Measurements from ENCODE around the gene ITGA3.

GRCh38 chr17:50021681-50022370 lies 34.1 kb upstream of the ITGA3 start:
- no peak for TF ChIP-seq CTCF (IDR thresholded peaks at IDR 0.05)
- no peak for TF ChIP-seq POLR2A (IDR thresholded peaks at IDR 0.05)
- no peak for TF ChIP-seq EP300 (IDR thresholded peaks at IDR 0.05)
- TF ChIP-seq POLR2AphosphoS5 (IDR thresholded peaks at IDR 0.05): no peak

Measured in upper lobe of left lung (tissue), 4 donors.